Measurements from ENCODE around the gene NECAB2. TPM values are rescaled to one million over a fixed set of nuclear protein-coding genes. Genes with fewer than 3 reads are reported as not detected.

NECAB2 gene
- total RNA-seq, 1 donor from 2014 or later = 4.6 TPM

DNA sequence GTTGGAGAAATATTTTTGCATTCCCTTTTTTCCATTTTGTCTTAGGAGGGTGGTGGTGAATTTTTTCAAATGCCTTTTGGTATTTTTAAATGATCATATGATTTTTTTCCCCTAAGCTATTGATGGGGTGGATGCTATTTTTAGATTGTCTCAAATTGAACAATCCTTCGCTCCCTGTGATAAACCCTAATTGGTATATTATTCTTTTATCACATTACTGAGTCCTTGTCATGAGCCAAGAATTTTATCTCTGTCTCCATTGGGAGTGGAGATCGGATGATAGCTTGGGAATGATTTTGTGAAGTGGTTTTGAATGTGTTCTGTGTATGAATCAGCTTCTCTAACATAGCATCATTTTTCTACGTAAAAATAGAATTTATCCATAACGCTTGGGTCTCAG lies 15.4 kb downstream of the NECAB2 start:
- TF ChIP-seq, protein P1, sequence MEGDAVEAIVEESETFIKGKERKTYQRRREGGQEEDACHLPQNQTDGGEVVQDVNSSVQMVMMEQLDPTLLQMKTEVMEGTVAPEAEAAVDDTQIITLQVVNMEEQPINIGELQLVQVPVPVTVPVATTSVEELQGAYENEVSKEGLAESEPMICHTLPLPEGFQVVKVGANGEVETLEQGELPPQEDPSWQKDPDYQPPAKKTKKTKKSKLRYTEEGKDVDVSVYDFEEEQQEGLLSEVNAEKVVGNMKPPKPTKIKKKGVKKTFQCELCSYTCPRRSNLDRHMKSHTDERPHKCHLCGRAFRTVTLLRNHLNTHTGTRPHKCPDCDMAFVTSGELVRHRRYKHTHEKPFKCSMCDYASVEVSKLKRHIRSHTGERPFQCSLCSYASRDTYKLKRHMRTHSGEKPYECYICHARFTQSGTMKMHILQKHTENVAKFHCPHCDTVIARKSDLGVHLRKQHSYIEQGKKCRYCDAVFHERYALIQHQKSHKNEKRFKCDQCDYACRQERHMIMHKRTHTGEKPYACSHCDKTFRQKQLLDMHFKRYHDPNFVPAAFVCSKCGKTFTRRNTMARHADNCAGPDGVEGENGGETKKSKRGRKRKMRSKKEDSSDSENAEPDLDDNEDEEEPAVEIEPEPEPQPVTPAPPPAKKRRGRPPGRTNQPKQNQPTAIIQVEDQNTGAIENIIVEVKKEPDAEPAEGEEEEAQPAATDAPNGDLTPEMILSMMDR (IDR thresholded peaks at IDR 0.05; ENCODE audit: unreplicated experiment) = no peak
- Mint-ChIP-seq H3K27me3 (no peaks in the 10 kb centered on the region), H3K4me1 (ENCODE audit: low read depth) (no peaks in the 10 kb centered on the region), H3K9me3 (ENCODE audit: low read depth) (peaks cover 15% of the 10 kb centered on the region), H3K4me3 (ENCODE audit: low read depth) (no peak overlapping the region), H3K27ac (no peak overlapping the region), H3K36me3 (ENCODE audit: insufficient read depth) (peaks cover 5% of the 10 kb centered on the region)
- no peak for DNase-seq (ENCODE audit: low spot score, unreplicated experiment)

DNA sequence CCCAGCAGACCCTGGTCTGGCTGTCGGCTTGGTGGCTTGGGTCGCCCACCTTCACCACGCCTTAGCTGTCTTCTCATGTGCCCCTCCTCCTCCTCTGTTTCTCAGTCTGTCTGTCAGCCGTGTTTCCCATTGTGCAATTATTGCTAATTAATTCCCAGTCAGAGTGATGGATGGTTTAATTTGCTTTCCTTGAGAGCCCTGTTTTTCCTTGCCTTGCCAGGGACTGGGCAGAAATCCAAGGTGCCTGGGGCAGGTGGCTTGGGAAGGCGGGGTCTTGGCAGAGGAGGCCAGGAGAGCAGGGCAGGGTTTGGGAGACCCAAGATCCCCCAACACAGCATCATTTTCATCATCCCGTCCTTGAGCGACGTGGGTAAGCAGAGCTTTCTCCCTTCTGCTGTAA lies 21.3 kb downstream of the NECAB2 start:
- Mint-ChIP-seq H3K4me1 (ENCODE audit: low read depth) (peaks cover 7% of the 10 kb centered on the region), H3K27ac (no peak overlapping the region), H3K9me3 (ENCODE audit: low read depth) (no peaks in the 10 kb centered on the region), H3K36me3 (ENCODE audit: insufficient read depth) (no peaks in the 10 kb centered on the region), H3K4me3 (ENCODE audit: low read depth) (no peak overlapping the region), H3K27me3 (no peaks in the 10 kb centered on the region)
- DNase-seq (ENCODE audit: low spot score, unreplicated experiment) = no peak
- TF ChIP-seq, protein P1 (IDR thresholded peaks at IDR 0.05; ENCODE audit: unreplicated experiment) = no peak

DNA sequence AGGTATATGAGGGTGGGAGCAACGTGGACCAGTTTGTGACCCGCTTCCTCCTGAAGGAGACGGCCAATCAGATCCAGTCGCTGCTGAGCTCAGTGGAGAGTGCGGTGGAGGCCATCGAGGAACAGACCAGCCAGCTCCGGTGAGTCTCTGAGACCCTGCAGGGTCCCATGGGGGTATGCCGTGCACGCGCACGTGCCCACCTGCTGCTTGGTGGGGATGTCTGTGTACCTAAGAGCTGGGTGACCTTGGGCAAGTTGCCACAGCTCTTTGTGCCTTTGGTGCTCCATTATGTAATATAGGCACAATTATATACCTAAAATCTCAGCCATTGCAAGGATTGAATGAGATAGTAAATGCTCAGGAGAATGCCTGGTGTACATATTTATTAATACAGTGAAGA lies 22.4 kb downstream of the NECAB2 start:
- no peaks in the 10 kb centered on the region for H3K27me3 Mint-ChIP-seq
- no peaks in the 10 kb centered on the region for H3K36me3 Mint-ChIP-seq (ENCODE audit: insufficient read depth)
- H3K27ac Mint-ChIP-seq = no peak overlapping the region
- H3K4me1 Mint-ChIP-seq (ENCODE audit: low read depth) = peaks cover 7% of the 10 kb centered on the region
- TF ChIP-seq, protein P1 (IDR thresholded peaks at IDR 0.05; ENCODE audit: unreplicated experiment) = no peak
- H3K9me3 Mint-ChIP-seq (ENCODE audit: low read depth) = no peaks in the 10 kb centered on the region
- DNase-seq (ENCODE audit: low spot score, unreplicated experiment) = no peak
- no peak overlapping the region for H3K4me3 Mint-ChIP-seq (ENCODE audit: low read depth)

DNA sequence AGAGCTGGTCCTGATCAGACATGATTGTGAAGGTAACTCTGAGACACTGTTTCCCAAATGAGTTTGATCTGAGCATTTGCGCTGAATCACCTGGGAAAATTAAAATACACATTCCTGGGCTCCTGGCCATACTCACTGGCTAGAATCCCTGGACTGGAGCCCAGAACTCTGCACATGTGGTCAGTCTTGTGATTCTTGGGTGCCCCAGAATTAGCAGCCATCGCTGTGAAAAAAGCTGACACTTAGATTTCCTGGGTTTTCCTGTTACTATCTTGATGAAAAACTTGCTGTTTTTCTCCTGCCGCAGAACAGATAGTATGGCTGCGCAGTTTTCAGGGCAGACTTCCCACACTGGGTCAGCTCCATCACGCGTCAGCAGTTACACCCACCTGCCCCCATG lies 24.6 kb downstream of the NECAB2 start:
- no peak for DNase-seq (ENCODE audit: low spot score, unreplicated experiment)
- TF ChIP-seq, protein P1 (IDR thresholded peaks at IDR 0.05; ENCODE audit: unreplicated experiment) = no peak
- Mint-ChIP-seq H3K9me3 (ENCODE audit: low read depth) (no peaks in the 10 kb centered on the region), H3K27me3 (no peaks in the 10 kb centered on the region), H3K4me3 (ENCODE audit: low read depth) (no peak overlapping the region), H3K4me1 (ENCODE audit: low read depth) (peaks cover 7% of the 10 kb centered on the region), H3K36me3 (ENCODE audit: insufficient read depth) (no peaks in the 10 kb centered on the region), H3K27ac (no peak overlapping the region)

DNA sequence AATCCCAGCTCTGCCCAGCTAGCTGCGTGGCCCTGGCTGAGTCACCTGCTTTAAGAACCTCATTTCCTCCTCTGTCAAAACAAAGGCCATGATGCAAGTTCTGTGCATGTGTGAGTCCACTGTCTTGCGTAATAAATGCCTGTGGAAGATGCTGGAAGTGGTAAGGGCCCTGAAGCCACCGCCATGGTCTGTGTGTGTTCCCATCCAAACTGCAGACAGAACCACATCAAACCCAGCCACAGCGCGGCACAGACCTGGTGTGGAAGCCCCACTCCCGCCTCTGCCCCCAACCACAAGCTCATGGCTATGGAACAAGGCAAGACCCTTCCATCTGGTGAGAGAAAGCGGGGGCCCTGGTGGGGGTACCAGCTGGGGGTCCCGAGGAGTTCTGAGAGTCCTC lies 26.0 kb downstream of the NECAB2 start:
- DNase-seq (ENCODE audit: low spot score, unreplicated experiment) = no peak
- no peak overlapping the region for H3K4me3 Mint-ChIP-seq (ENCODE audit: low read depth)
- H3K4me1 Mint-ChIP-seq (ENCODE audit: low read depth) = peaks cover 2% of the 10 kb centered on the region
- no peaks in the 10 kb centered on the region for H3K36me3 Mint-ChIP-seq (ENCODE audit: insufficient read depth)
- no peaks in the 10 kb centered on the region for H3K27me3 Mint-ChIP-seq
- H3K9me3 Mint-ChIP-seq (ENCODE audit: low read depth) = no peaks in the 10 kb centered on the region
- TF ChIP-seq, protein P1 (IDR thresholded peaks at IDR 0.05; ENCODE audit: unreplicated experiment) = no peak
- no peak overlapping the region for H3K27ac Mint-ChIP-seq

Data from progenitor cell of endocrine pancreas (in vitro differentiated cells).